NB4 (cell line): ENCODE data around the gene HOXD1.

Experiments
- POLR2A ChIP-seq: IDR thresholded peaks from 2 replicates; pipeline ENCODE4 v1.6.1; 2011; ENCODE audit warnings: mild to moderate bottlenecking; ENCODE audit not compliant: insufficient read length; ENCODE audit errors: extremely low read depth
- TF ChIP-seq, protein P1 (sequence below): IDR thresholded peaks from one replicate; pipeline ENCODE4 v1.5.1; 2012; ENCODE audit warnings: low read depth, low read length
- TF ChIP-seq, protein P2 (sequence below): IDR thresholded peaks from 2 replicates; pipeline ENCODE4 v1.6.1; 2011; ENCODE audit warnings: low read depth, low read length

DNA sequence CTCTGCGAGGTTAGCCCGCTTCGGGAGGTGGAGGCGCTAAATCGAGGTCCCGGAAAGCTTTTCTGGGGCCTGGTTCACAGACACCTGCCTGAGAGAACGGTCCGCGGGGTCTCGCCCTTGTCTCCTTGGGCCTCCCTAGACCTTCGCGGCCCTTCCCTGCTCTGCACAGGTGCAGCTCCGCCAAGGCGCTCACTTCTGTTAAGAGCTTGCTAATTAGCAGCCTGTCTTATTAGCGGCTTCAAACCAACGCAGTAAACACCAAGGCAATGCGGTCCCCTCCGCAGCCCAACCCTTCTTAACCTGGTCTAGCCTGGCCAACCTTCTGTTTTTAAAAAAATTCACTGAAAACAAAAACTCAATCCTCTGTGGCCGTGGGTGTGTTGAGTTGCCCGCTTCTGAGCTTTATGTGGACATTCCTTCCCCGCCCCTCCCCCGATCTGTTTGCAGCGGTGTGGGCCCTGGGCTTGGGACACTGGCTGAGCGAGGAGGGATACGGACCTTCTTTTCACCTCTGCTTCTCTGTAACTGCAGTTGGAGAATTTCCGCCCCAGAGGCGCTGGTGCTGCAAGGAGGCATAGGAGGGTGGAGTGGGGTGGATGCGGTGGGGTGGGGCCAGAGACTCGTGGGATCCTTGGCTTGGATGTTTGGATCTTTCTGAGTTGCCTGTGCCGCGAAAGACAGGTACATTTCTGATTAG lies 40.5 kb upstream of the HOXD1 start:
- TF ChIP-seq, protein P1, sequence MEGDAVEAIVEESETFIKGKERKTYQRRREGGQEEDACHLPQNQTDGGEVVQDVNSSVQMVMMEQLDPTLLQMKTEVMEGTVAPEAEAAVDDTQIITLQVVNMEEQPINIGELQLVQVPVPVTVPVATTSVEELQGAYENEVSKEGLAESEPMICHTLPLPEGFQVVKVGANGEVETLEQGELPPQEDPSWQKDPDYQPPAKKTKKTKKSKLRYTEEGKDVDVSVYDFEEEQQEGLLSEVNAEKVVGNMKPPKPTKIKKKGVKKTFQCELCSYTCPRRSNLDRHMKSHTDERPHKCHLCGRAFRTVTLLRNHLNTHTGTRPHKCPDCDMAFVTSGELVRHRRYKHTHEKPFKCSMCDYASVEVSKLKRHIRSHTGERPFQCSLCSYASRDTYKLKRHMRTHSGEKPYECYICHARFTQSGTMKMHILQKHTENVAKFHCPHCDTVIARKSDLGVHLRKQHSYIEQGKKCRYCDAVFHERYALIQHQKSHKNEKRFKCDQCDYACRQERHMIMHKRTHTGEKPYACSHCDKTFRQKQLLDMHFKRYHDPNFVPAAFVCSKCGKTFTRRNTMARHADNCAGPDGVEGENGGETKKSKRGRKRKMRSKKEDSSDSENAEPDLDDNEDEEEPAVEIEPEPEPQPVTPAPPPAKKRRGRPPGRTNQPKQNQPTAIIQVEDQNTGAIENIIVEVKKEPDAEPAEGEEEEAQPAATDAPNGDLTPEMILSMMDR, result no peak
- no peak for TF ChIP-seq POLR2A
- TF ChIP-seq, protein P2, sequence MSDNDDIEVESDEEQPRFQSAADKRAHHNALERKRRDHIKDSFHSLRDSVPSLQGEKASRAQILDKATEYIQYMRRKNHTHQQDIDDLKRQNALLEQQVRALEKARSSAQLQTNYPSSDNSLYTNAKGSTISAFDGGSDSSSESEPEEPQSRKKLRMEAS, result no peak
